CD14-positive monocyte (primary cell): ENCODE data around the gene C18orf63. TPM values are rescaled to one million over a fixed set of nuclear protein-coding genes. Genes with fewer than 3 reads are reported as not detected.

Experiments used
- DNase-seq, 3 donors: peaks; one replicate each; pipeline ENCODE4 v3.0.0-alpha.2; 2011 to 2022
- H2AFZ ChIP-seq: 2 replicates; pipeline ENCODE4 v1.6.0; 2012; ENCODE audit warnings: mild to moderate bottlenecking, low read depth, low read length, inconsistent platforms; ENCODE audit not compliant: insufficient read depth, poor library complexity, severe bottlenecking
- H3K27ac ChIP-seq, 2 donors: 1 replicate in 1 of 2; 2 replicates in 1 of 2; pipeline ENCODE4 v1.5.1; 2012 to 2013; ENCODE audit warnings: low read length in 2 of 2, control low read depth in 1 of 2, inconsistent platforms in 1 of 2, low read depth in 1 of 2, mild to moderate bottlenecking in 1 of 2
- H3K27me3 ChIP-seq, 2 donors: one replicate each; pipeline versions ENCODE4 v1.6.0 to v1.6.1; 2011 to 2013; ENCODE audit warnings: low read length in 2 of 2; ENCODE audit not compliant: control insufficient read depth in 2 of 2, insufficient read depth in 2 of 2
- H3K36me3 ChIP-seq, 2 donors: replicated peaks in 1 of 2; 1 replicate in 1 of 2; 2 replicates in 1 of 2; pipeline versions ENCODE4 v1.5.1 to v1.6.1; 2012 to 2013; ENCODE audit warnings: low read length in 2 of 2, control low read depth in 1 of 2, inconsistent platforms in 1 of 2, mild to moderate bottlenecking in 1 of 2; ENCODE audit not compliant: insufficient read depth in 2 of 2, control insufficient read depth in 1 of 2
- H3K4me1 ChIP-seq, 2 donors: 1 replicate in 1 of 2; 2 replicates in 1 of 2; pipeline versions ENCODE4 v1.5.1 to v1.6.1; 2012 to 2013; ENCODE audit warnings: low read length in 2 of 2, control low read depth in 1 of 2, inconsistent platforms in 1 of 2, mild to moderate bottlenecking in 1 of 2, moderate library complexity in 1 of 2; ENCODE audit not compliant: insufficient read depth in 2 of 2, control insufficient read depth in 1 of 2
- H3K4me2 ChIP-seq: replicated peaks from 2 replicates; pipeline ENCODE3; 2012; ENCODE audit warnings: low read length, moderate library complexity, mild to moderate bottlenecking; ENCODE audit not compliant: poor library complexity, severe bottlenecking; ENCODE audit errors: extremely low read depth
- H3K4me3 ChIP-seq, 3 experiments: fragments of 200-600 bp in 1 of 3; sonication (generic) in 1 of 3; replicated peaks in 1 of 3; 1 replicate in 2 of 3; 2 replicates in 1 of 3; pipeline ENCODE4 v1.5.1; 2011 to 2013; ENCODE audit warnings: low read length in 3 of 3, mild to moderate bottlenecking in 3 of 3, control low read depth in 2 of 3, low read depth in 2 of 3, inconsistent platforms in 1 of 3, moderate library complexity in 1 of 3
- H3K79me2 ChIP-seq: 2 replicates; pipeline ENCODE4 v1.6.0; 2012; ENCODE audit warnings: mild to moderate bottlenecking, control low read depth, inconsistent platforms, low read length, moderate library complexity; ENCODE audit not compliant: insufficient read depth
- H3K9ac ChIP-seq: 2 replicates; pipeline ENCODE4 v1.6.0; 2017; ENCODE audit warnings: low read length, mild to moderate bottlenecking; ENCODE audit not compliant: insufficient read depth, poor library complexity, severe bottlenecking
- H3K9me3 ChIP-seq, 2 donors: replicated peaks in 1 of 2; 1 replicate in 1 of 2; 2 replicates in 1 of 2; pipeline versions ENCODE4 v1.5.1 to v1.6.1; 2012 to 2013; ENCODE audit warnings: low read length in 2 of 2, control low read depth in 1 of 2; ENCODE audit not compliant: control insufficient read depth in 1 of 2, insufficient read depth in 1 of 2
- H4K20me1 ChIP-seq: 2 replicates; pipeline ENCODE4 v1.6.0; 2012; ENCODE audit warnings: mild to moderate bottlenecking, low read length, control low read depth, moderate library complexity; ENCODE audit not compliant: insufficient read depth
- H3K27ac Mint-ChIP-seq, 7 donors: one replicate each; pipeline ENCODE4 v1.8.0; 2020; ENCODE audit warnings: mild to moderate bottlenecking in 7 of 7, mixed read lengths in 7 of 7, moderate library complexity in 6 of 7, inconsistent platforms in 2 of 7
- H3K27me3 Mint-ChIP-seq, 3 donors: one replicate each; pipeline ENCODE4 v1.8.0; 2021 to 2022; ENCODE audit warnings: low read depth in 3 of 3, mild to moderate bottlenecking in 3 of 3, mixed read lengths in 3 of 3, moderate library complexity in 3 of 3, inconsistent platforms in 1 of 3
- H3K36me3 Mint-ChIP-seq, 2 donors: one replicate each; pipeline ENCODE4 v1.8.0; 2020; ENCODE audit warnings: mixed read lengths in 2 of 2, inconsistent platforms in 1 of 2, mild to moderate bottlenecking in 1 of 2
- H3K4me1 Mint-ChIP-seq: one replicate; pipeline ENCODE4 v1.8.0; 2020; ENCODE audit warnings: mild to moderate bottlenecking, mixed read lengths
- H3K4me3 Mint-ChIP-seq, 2 donors: one replicate each; pipeline ENCODE4 v1.8.0; 2020; ENCODE audit warnings: mild to moderate bottlenecking in 2 of 2, mixed read lengths in 2 of 2, moderate library complexity in 1 of 2
- H3K9me3 Mint-ChIP-seq, 7 donors: one replicate each; pipeline ENCODE4 v1.8.0; 2020 to 2022; ENCODE audit warnings: mixed read lengths in 7 of 7, mild to moderate bottlenecking in 6 of 7, moderate library complexity in 6 of 7, inconsistent platforms in 2 of 7
- CTCF ChIP-seq: fragments of 200-600 bp; IDR thresholded peaks from one replicate; pipeline ENCODE4 v1.8.0; 2022; ENCODE audit warnings: antibody characterized with exemption, mild to moderate bottlenecking
- WGBS: methylation state at CpG from one replicate; pipeline ENCODE4 v1.1.5; 2013; ENCODE audit warnings: missing lambda C conversion rate; ENCODE audit not compliant: insufficient coverage; 5-methylcytosine and 5-hydroxymethylcytosine counted together
- intact Hi-C, 2 donors: fragments of 100-400 bp; cut with micrococcal nuclease; formaldehyde crosslinking; loops; one replicate each; pipeline versions ENCODE4 v1.15.0 to v1.15.1; 2023
- polyA plus RNA-seq, 3 donors: library from polyadenylated mRNA; depleted of rRNA in 1 of 3; unstranded in 2 of 3; stranded (reverse) in 1 of 3; fragments of 300-500 nt in 2 of 3; fragments of >200 nt in 1 of 3; fragmentation: Illumina TruSeq in 2 of 3; gene quantifications; 1 replicate in 2 of 3; 2 replicates in 1 of 3; pipeline ENCODE4 v1.2.3, GENCODE V29; 2012 to 2021

C18orf63 gene
- polyA plus RNA-seq, 3 donors, result not detected

DNA sequence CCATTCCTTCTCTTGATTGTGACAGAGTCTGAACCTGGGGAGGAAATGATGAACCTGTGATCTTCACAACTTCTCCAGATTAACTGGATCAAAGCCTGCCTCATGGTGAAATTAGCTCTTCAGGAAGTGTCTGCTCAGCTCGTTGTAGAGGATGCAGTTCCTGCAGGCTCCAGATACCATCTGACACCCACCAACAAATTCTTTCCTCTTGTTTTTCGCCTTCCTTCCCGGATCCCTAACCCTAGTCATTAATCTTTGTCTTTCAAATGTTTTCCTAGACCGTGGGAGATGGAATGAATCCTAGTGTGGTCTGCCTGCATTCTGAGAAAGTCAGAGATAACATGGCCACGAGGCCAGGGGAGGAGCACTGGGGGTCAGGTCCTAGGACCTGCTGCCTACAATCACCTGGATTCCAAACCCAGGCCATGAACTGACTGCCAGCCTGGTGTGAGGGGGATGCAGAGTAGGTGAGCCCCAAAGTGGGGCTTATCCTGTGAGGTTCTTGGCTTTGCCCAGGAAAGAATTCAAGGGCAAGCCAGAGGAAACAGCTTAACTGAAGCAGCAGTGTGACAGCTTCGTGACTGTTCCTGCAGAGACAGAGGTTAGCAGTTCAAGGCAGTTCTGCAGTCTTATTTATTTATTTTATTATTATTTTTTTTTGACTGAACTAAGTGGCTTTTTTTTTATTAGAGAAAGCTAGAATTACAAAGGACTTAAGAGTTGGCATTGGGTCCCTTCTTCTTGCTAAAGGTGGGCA lies 73.7 kb downstream of the C18orf63 start:
- Histone ChIP-seq H4K20me1 (no peaks in the 10 kb centered on the region), H3K4me1 (peaks cover 37 to 40% of the 10 kb centered on the region in 2 donors), H3K79me2 (no peaks in the 10 kb centered on the region), H3K9ac (no peak overlapping the region), H3K4me2 (no peak overlapping the region), H3K27me3 (no peaks in the 10 kb centered on the region), H3K27ac (no peak overlapping the region), H3K36me3 (no peaks in the 10 kb centered on the region), H3K4me3 (no peak overlapping the region), H2AFZ (no peak overlapping the region), H3K9me3 (no peaks in the 10 kb centered on the region)
- TF ChIP-seq CTCF, result no peak
- no peak overlapping the region for H3K4me3 Mint-ChIP-seq
- peaks cover 31% of the 10 kb centered on the region for H3K4me1 Mint-ChIP-seq
- 50% methylated on average over 2 of the region's 6 CpGs for WGBS
- H3K27ac Mint-ChIP-seq, result peak overlapping the region in 2 of 7 donors; percentile 16 to 48
- peaks cover 0 to 5% (median 0%) of the 10 kb centered on the region in 7 donors for H3K9me3 Mint-ChIP-seq
- intact Hi-C loops, result no loop called here
- peaks cover 0 to 6% (median 5%) of the 10 kb centered on the region in 3 donors for H3K27me3 Mint-ChIP-seq
- H3K36me3 Mint-ChIP-seq, result peaks cover 0 to 3% of the 10 kb centered on the region in 2 donors
- peak in 1 of 3 donors; percentile 47 for DNase-seq

GRCh38 chr18:74389991-74390390 lies 74.4 kb downstream of the C18orf63 start:
- no peaks in the 10 kb centered on the region for H3K36me3 ChIP-seq
- peaks cover 35% of the 10 kb centered on the region for H3K4me1 Mint-ChIP-seq
- no peak for DNase-seq
- no peaks in the 10 kb centered on the region for H4K20me1 ChIP-seq
- 99% methylated on average over 8 of the region's 20 CpGs for WGBS
- H3K4me3 ChIP-seq, result peak overlapping the region in 1 of 3 experiments; percentile 52
- H3K27ac ChIP-seq, result peak overlapping the region in 1 of 2 donors; percentile 39
- TF ChIP-seq CTCF, result no peak
- H3K4me2 ChIP-seq, result no peak overlapping the region
- peak overlapping the region in 1 of 7 donors; percentile 72 for H3K27ac Mint-ChIP-seq
- H3K9me3 ChIP-seq, result no peaks in the 10 kb centered on the region
- peaks cover 0 to 5% (median 0%) of the 10 kb centered on the region in 7 donors for H3K9me3 Mint-ChIP-seq
- intact Hi-C loops, result no loop called here
- H3K79me2 ChIP-seq, result no peaks in the 10 kb centered on the region
- peaks cover 0 to 6% (median 5%) of the 10 kb centered on the region in 3 donors for H3K27me3 Mint-ChIP-seq
- peaks cover 39 to 44% of the 10 kb centered on the region in 2 donors for H3K4me1 ChIP-seq
- H3K9ac ChIP-seq, result no peak overlapping the region
- H3K4me3 Mint-ChIP-seq, result peak overlapping the region in 1 of 2 donors; percentile 5
- H3K27me3 ChIP-seq, result no peaks in the 10 kb centered on the region
- H2AFZ ChIP-seq, result no peak overlapping the region
- peaks cover 0 to 3% of the 10 kb centered on the region in 2 donors for H3K36me3 Mint-ChIP-seq
